CD14-positive monocyte (primary cell): ENCODE measurements around the gene NRAS. TPM values are rescaled to one million over a fixed set of nuclear protein-coding genes. Genes with fewer than 3 reads are reported as not detected.

Experiments used
- DNase-seq, 3 donors: peaks; one replicate each; pipeline ENCODE4 v3.0.0-alpha.2; 2011 to 2022
- H2AFZ ChIP-seq: 2 replicates; pipeline ENCODE4 v1.6.0; 2012; ENCODE audit warnings: mild to moderate bottlenecking, low read depth, low read length, inconsistent platforms; ENCODE audit not compliant: insufficient read depth, poor library complexity, severe bottlenecking
- H3K27ac ChIP-seq, 2 donors: 1 replicate in 1 of 2; 2 replicates in 1 of 2; pipeline ENCODE4 v1.5.1; 2012 to 2013; ENCODE audit warnings: low read length in 2 of 2, control low read depth in 1 of 2, inconsistent platforms in 1 of 2, low read depth in 1 of 2, mild to moderate bottlenecking in 1 of 2
- H3K27me3 ChIP-seq, 2 donors: one replicate each; pipeline versions ENCODE4 v1.6.0 to v1.6.1; 2011 to 2013; ENCODE audit warnings: low read length in 2 of 2; ENCODE audit not compliant: control insufficient read depth in 2 of 2, insufficient read depth in 2 of 2
- H3K36me3 ChIP-seq, 2 donors: replicated peaks in 1 of 2; 1 replicate in 1 of 2; 2 replicates in 1 of 2; pipeline versions ENCODE4 v1.5.1 to v1.6.1; 2012 to 2013; ENCODE audit warnings: low read length in 2 of 2, control low read depth in 1 of 2, inconsistent platforms in 1 of 2, mild to moderate bottlenecking in 1 of 2; ENCODE audit not compliant: insufficient read depth in 2 of 2, control insufficient read depth in 1 of 2
- H3K4me1 ChIP-seq, 2 donors: 1 replicate in 1 of 2; 2 replicates in 1 of 2; pipeline versions ENCODE4 v1.5.1 to v1.6.1; 2012 to 2013; ENCODE audit warnings: low read length in 2 of 2, control low read depth in 1 of 2, inconsistent platforms in 1 of 2, mild to moderate bottlenecking in 1 of 2, moderate library complexity in 1 of 2; ENCODE audit not compliant: insufficient read depth in 2 of 2, control insufficient read depth in 1 of 2
- H3K4me2 ChIP-seq: replicated peaks from 2 replicates; pipeline ENCODE3; 2012; ENCODE audit warnings: low read length, moderate library complexity, mild to moderate bottlenecking; ENCODE audit not compliant: poor library complexity, severe bottlenecking; ENCODE audit errors: extremely low read depth
- H3K4me3 ChIP-seq, 3 experiments: fragments of 200-600 bp in 1 of 3; sonication (generic) in 1 of 3; replicated peaks in 1 of 3; 1 replicate in 2 of 3; 2 replicates in 1 of 3; pipeline ENCODE4 v1.5.1; 2011 to 2013; ENCODE audit warnings: low read length in 3 of 3, mild to moderate bottlenecking in 3 of 3, control low read depth in 2 of 3, low read depth in 2 of 3, inconsistent platforms in 1 of 3, moderate library complexity in 1 of 3
- H3K79me2 ChIP-seq: 2 replicates; pipeline ENCODE4 v1.6.0; 2012; ENCODE audit warnings: mild to moderate bottlenecking, control low read depth, inconsistent platforms, low read length, moderate library complexity; ENCODE audit not compliant: insufficient read depth
- H3K9ac ChIP-seq: 2 replicates; pipeline ENCODE4 v1.6.0; 2017; ENCODE audit warnings: low read length, mild to moderate bottlenecking; ENCODE audit not compliant: insufficient read depth, poor library complexity, severe bottlenecking
- H3K9me3 ChIP-seq, 2 donors: replicated peaks in 1 of 2; 1 replicate in 1 of 2; 2 replicates in 1 of 2; pipeline versions ENCODE4 v1.5.1 to v1.6.1; 2012 to 2013; ENCODE audit warnings: low read length in 2 of 2, control low read depth in 1 of 2; ENCODE audit not compliant: control insufficient read depth in 1 of 2, insufficient read depth in 1 of 2
- H4K20me1 ChIP-seq: 2 replicates; pipeline ENCODE4 v1.6.0; 2012; ENCODE audit warnings: mild to moderate bottlenecking, low read length, control low read depth, moderate library complexity; ENCODE audit not compliant: insufficient read depth
- H3K27ac Mint-ChIP-seq, 7 donors: one replicate each; pipeline ENCODE4 v1.8.0; 2020; ENCODE audit warnings: mild to moderate bottlenecking in 7 of 7, mixed read lengths in 7 of 7, moderate library complexity in 6 of 7, inconsistent platforms in 2 of 7
- H3K27me3 Mint-ChIP-seq, 3 donors: one replicate each; pipeline ENCODE4 v1.8.0; 2021 to 2022; ENCODE audit warnings: low read depth in 3 of 3, mild to moderate bottlenecking in 3 of 3, mixed read lengths in 3 of 3, moderate library complexity in 3 of 3, inconsistent platforms in 1 of 3
- H3K36me3 Mint-ChIP-seq, 2 donors: one replicate each; pipeline ENCODE4 v1.8.0; 2020; ENCODE audit warnings: mixed read lengths in 2 of 2, inconsistent platforms in 1 of 2, mild to moderate bottlenecking in 1 of 2
- H3K4me1 Mint-ChIP-seq: one replicate; pipeline ENCODE4 v1.8.0; 2020; ENCODE audit warnings: mild to moderate bottlenecking, mixed read lengths
- H3K4me3 Mint-ChIP-seq, 2 donors: one replicate each; pipeline ENCODE4 v1.8.0; 2020; ENCODE audit warnings: mild to moderate bottlenecking in 2 of 2, mixed read lengths in 2 of 2, moderate library complexity in 1 of 2
- H3K9me3 Mint-ChIP-seq, 7 donors: one replicate each; pipeline ENCODE4 v1.8.0; 2020 to 2022; ENCODE audit warnings: mixed read lengths in 7 of 7, mild to moderate bottlenecking in 6 of 7, moderate library complexity in 6 of 7, inconsistent platforms in 2 of 7
- CTCF ChIP-seq: fragments of 200-600 bp; IDR thresholded peaks from one replicate; pipeline ENCODE4 v1.8.0; 2022; ENCODE audit warnings: antibody characterized with exemption, mild to moderate bottlenecking
- WGBS: methylation state at CpG from one replicate; pipeline ENCODE4 v1.1.5; 2013; ENCODE audit warnings: missing lambda C conversion rate; ENCODE audit not compliant: insufficient coverage; 5-methylcytosine and 5-hydroxymethylcytosine counted together
- intact Hi-C, 2 donors: fragments of 100-400 bp; cut with micrococcal nuclease; formaldehyde crosslinking; loops; one replicate each; pipeline versions ENCODE4 v1.15.0 to v1.15.1; 2023
- polyA plus RNA-seq, 3 donors: library from polyadenylated mRNA; depleted of rRNA in 1 of 3; unstranded in 2 of 3; stranded (reverse) in 1 of 3; fragments of 300-500 nt in 2 of 3; fragments of >200 nt in 1 of 3; fragmentation: Illumina TruSeq in 2 of 3; gene quantifications; 1 replicate in 2 of 3; 2 replicates in 1 of 3; pipeline ENCODE4 v1.2.3, GENCODE V29; 2012 to 2021

The NRAS gene
- polyA plus RNA-seq, 3 donors = 12.2 to 42.7 (median 40.8) TPM

DNA sequence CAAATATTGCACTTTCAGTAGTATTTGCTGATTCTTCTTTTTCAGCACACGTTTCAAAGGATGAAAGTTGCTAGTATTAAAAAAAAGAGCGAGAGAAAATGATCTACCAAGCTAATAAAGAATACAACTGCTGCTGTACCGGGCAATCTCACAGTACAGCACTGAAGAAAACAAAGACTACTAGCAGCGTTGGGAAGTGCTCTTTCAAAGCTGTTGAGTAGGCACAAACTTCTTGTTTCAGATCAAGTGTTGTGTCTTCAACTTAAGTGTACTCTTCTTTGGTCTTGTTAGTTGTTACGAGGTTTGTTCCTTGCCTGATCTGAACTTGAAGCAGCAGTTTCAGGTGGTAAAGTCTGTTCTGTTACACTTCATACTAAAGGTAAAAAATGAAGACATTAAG, 33.3 kb upstream of the NRAS start:
- H3K4me1 ChIP-seq = peaks cover 2 to 12% of the 10 kb centered on the region in 2 donors
- 96% methylated on average over 3 of the region's 5 CpGs for WGBS
- H3K79me2 ChIP-seq = peaks cover 100% of the 10 kb centered on the region
- DNase-seq = no peak
- no peak overlapping the region for H2AFZ ChIP-seq
- no peak overlapping the region for H3K4me3 ChIP-seq
- no peak overlapping the region for H3K4me2 ChIP-seq
- intact Hi-C loops = no loop called here
- no peak overlapping the region for H3K9ac ChIP-seq
- Mint-ChIP-seq H3K27me3 (peaks cover 0 to 2% (median 0%) of the 10 kb centered on the region in 3 donors), H3K4me1 (peaks cover 43% of the 10 kb centered on the region), H3K4me3 (no peak overlapping the region), H3K27ac (no peak overlapping the region), H3K36me3 (peaks cover 43 to 61% of the 10 kb centered on the region in 2 donors), H3K9me3 (no peaks in the 10 kb centered on the region)
- H3K9me3 ChIP-seq = no peaks in the 10 kb centered on the region
- no peaks in the 10 kb centered on the region for H3K27me3 ChIP-seq
- H3K36me3 ChIP-seq = peaks cover 46 to 63% of the 10 kb centered on the region in 2 donors
- H3K27ac ChIP-seq = peak overlapping the region in 1 of 2 donors; percentile 13
- peaks cover 100% of the 10 kb centered on the region for H4K20me1 ChIP-seq
- no peak for TF ChIP-seq CTCF

DNA sequence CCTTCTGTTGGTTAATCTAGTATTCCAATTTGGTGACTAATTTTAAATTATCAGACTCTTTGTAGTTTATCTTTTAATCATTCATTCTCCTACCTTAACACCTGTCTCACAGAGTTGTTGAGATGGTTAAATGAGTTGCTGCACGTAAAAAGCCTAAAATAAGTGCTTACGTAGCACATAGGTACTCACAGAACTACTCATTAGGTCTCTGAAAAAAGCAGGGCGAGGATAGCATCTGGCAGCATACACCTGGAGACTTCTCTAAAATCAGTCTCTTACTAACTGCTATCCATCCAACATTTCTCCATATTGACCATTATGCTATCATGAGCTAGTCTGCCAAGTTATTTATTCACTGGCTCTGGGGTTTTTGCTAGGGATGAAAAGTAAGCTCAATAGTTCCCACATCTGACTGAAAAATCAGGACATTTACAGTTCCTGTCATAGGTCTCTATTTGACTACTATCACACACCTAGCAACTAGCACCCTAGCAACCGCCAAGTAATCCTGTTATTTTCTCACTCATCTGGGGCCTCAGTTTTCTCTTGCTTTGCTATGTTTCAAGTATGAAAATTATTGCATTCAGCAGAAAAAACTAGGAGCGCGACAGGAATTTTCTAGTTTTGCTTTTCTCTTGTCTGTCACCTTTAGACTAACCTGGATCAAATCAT, 30.0 kb upstream of the NRAS start:
- Histone ChIP-seq H2AFZ (no peak overlapping the region), H3K27me3 (no peaks in the 10 kb centered on the region), H3K4me1 (no peaks in the 10 kb centered on the region), H3K79me2 (peaks cover 100% of the 10 kb centered on the region), H3K4me3 (no peak overlapping the region), H3K36me3 (peaks cover 60 to 95% of the 10 kb centered on the region in 2 donors), H3K9me3 (no peaks in the 10 kb centered on the region), H3K4me2 (no peak overlapping the region), H3K27ac (peak overlapping the region in 1 of 2 donors; percentile 36), H3K9ac (no peak overlapping the region), H4K20me1 (peaks cover 100% of the 10 kb centered on the region)
- Mint-ChIP-seq H3K36me3 (peaks cover 61 to 85% of the 10 kb centered on the region in 2 donors), H3K4me3 (no peak overlapping the region), H3K27me3 (peaks cover 0 to 2% (median 0%) of the 10 kb centered on the region in 3 donors), H3K4me1 (peaks cover 17% of the 10 kb centered on the region), H3K27ac (peak overlapping the region in 1 of 7 donors; percentile 35), H3K9me3 (no peaks in the 10 kb centered on the region)
- DNase-seq = no peak
- WGBS = 86% methylated on average over 2 of the region's 6 CpGs
- TF ChIP-seq CTCF = no peak
- intact Hi-C loops = no loop called here
